ENCODE measurements around the gene SLC38A6. TPM values are rescaled to one million over a fixed set of nuclear protein-coding genes. Genes with fewer than 3 reads are reported as not detected.

The SLC38A6 gene
- total and polyA plus RNA-seq, 2 of the 8 experiments (the other 6 are each of a cell fraction or from before 2014, with no cell fraction given): 8.1 to 9.8 TPM

DNA sequence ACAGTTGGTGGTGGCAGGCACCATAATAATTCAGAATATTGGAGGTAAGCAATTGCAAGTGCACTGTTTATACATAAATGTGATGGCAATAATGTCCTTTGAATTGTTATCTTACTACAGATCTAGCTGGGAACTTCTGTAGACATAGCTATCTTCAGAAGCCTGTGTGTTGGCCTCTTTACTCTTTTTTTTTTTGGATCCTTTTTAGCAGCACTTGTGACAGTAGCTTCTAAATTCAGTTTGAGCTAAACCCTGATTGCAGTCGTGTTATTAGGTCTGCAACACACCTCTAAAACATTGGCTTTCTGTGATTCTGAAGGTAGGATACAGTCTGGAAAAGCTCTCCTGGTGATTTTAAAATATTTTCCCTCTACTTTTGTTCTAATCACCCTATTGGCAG is 38.5 kb downstream of the SLC38A6 start:
- FAIRE-seq (no peak), DNase-seq (ENCODE audit: low read depth in 1 of 2, low spot score in 2 of 2) (no peak)
- Histone ChIP-seq H4K20me1 (replicated peaks in 1 of 2; ENCODE audit: control insufficient read depth in 1 of 2, insufficient read depth in 2 of 2, low read length in 2 of 2) (no peaks in the 10 kb centered on the region), H3K4ac (replicated peaks; ENCODE audit: insufficient read length, low read depth, low read length) (no peak overlapping the region), H3K27me3 (replicated peaks in 1 of 4; ENCODE audit: control insufficient read depth in 3 of 4, extremely low read depth in 1 of 4, insufficient read depth in 3 of 4, low read length in 3 of 4) (no peaks in the 10 kb centered on the region), H3K27ac (ENCODE audit: low read depth, low read length) (no peak overlapping the region), H4K5ac (ENCODE audit: insufficient read length, low read depth, low read length) (no peak overlapping the region), H3K79me2 (ENCODE audit: control insufficient read depth in 1 of 2, insufficient read depth in 2 of 2, low read length in 2 of 2) (no peaks in the 10 kb centered on the region), H3K36me3 (ENCODE audit: control insufficient read depth in 2 of 4, insufficient read depth in 4 of 4, low read length in 3 of 4) (0 out of 8 replicates have a peak, but pooled peaks cover 0 to 3% (median 0%) of the 10 kb centered on the region in 4 experiments), H2BK5ac (ENCODE audit: low read depth, low read length) (no peak overlapping the region), H3K14ac (ENCODE audit: insufficient read length) (no peak overlapping the region), H2BK12ac (ENCODE audit: low read depth, low read length) (no peak overlapping the region), H3K4me3 (ENCODE audit: extremely low read depth in 1 of 4, insufficient read depth in 2 of 4, low read depth in 3 of 4, low read length in 4 of 4) (no peak overlapping the region), H3K9me3 (ENCODE audit: insufficient read depth in 2 of 2, low read depth in 1 of 2, low read length in 1 of 2) (peaks cover 9 to 10% of the 10 kb centered on the region in 2 experiments), H2BK15ac (ENCODE audit: low read length) (no peak overlapping the region), H3K18ac (ENCODE audit: extremely low read depth, low read length) (no peak overlapping the region), H2AFZ (ENCODE audit: low read length) (no peak overlapping the region), H4K8ac (ENCODE audit: extremely low read depth, insufficient read depth, low read length) (no peak overlapping the region), H2BK20ac (ENCODE audit: low read length) (no peak overlapping the region), H2AK5ac (ENCODE audit: low read depth, low read length) (no peak overlapping the region), H4K91ac (replicated peaks; ENCODE audit: insufficient read length, low read length) (no peak overlapping the region), H3K23me2 (ENCODE audit: low read depth, low read length) (no peaks in the 10 kb centered on the region), H2BK120ac (replicated peaks; ENCODE audit: low read depth, low read length) (no peak overlapping the region), H3K56ac (replicated peaks; ENCODE audit: insufficient read length, low read depth, low read length) (no peak overlapping the region), H3K4me1 (replicated peaks in 1 of 4; ENCODE audit: control insufficient read depth in 3 of 4, insufficient read depth in 4 of 4, low read length in 3 of 4) (no peaks in the 10 kb centered on the region), H3K79me1 (ENCODE audit: low read depth, low read length) (no peaks in the 10 kb centered on the region), H3K4me2 (ENCODE audit: insufficient read depth in 1 of 2, low read depth in 2 of 2, low read length in 2 of 2) (no peak overlapping the region), H3K23ac (ENCODE audit: insufficient read length) (no peak overlapping the region), H3K9ac (replicated peaks in 1 of 4; ENCODE audit: extremely low read depth in 1 of 4, low read depth in 3 of 4, low read length in 3 of 4) (no peak overlapping the region)
- 79% methylated on average over 1 of the region's 1 CpG; no CpG with 5 or more reads in 1 of the 2 experiments for WGBS, 2 experiments (ENCODE audit: extremely low coverage in 1 of 2, insufficient coverage in 1 of 2, insufficient read length in 1 of 2, insufficient replicate concordance in 2 of 2, low coverage in 1 of 2, low lambda C conversion rate in 2 of 2, missing lambda C conversion rate in 1 of 2)
- POLR2A ChIA-PET (ENCODE audit: partially characterized antibody): no interaction called here
- CTCF ChIA-PET (ENCODE audit: partially characterized antibody): interaction anchor here (0.7 to 2.3 kb wide), 2 partner anchors 135 to 394 kb away, joined by 5 to 10 read pairs; no protein-coding TSS in a partner anchor
- TF ChIP-seq, protein P1, sequence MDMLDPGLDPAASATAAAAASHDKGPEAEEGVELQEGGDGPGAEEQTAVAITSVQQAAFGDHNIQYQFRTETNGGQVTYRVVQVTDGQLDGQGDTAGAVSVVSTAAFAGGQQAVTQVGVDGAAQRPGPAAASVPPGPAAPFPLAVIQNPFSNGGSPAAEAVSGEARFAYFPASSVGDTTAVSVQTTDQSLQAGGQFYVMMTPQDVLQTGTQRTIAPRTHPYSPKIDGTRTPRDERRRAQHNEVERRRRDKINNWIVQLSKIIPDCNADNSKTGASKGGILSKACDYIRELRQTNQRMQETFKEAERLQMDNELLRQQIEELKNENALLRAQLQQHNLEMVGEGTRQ (IDR thresholded peaks at IDR 0.05; ENCODE audit: low read length): no peak
- TF ChIP-seq POU5F1 (IDR thresholded peaks at IDR 0.05; ENCODE audit: low read depth, low read length) (no peak), CREB1 (IDR thresholded peaks at IDR 0.05) (no peak), TEAD4 (IDR thresholded peaks at IDR 0.05; ENCODE audit: low read depth, low read length) (no peak), BACH1 (IDR thresholded peaks at IDR 0.05; ENCODE audit: low read length) (no peak), CHD1 (IDR thresholded peaks at IDR 0.05; ENCODE audit: low read depth, low read length) (no peak)
